C4-2B (cell line): ENCODE measurements around the gene FAM83G.

Source experiments
- H3K27ac ChIP-seq: fragments of 450-650 bp; 2 replicates; pipeline ENCODE4 v1.5.1; 2017
- CTCF ChIP-seq: fragments of 450-650 bp; conservative IDR thresholded peaks from 2 replicates; pipeline ENCODE4 v1.5.1; 2017; ENCODE audit warnings: mild to moderate bottlenecking
- ZFX ChIP-seq: fragments of 450-650 bp; IDR thresholded peaks from 2 replicates; pipeline ENCODE4 v1.6.1; 2017

The FAM83G gene

GRCh38 chr17:19014628-19015215 lies 10.2 kb upstream of the FAM83G start:
- H3K27ac ChIP-seq = no peak overlapping the region
- TF ChIP-seq ZFX (no peak), CTCF (no peak)

DNA sequence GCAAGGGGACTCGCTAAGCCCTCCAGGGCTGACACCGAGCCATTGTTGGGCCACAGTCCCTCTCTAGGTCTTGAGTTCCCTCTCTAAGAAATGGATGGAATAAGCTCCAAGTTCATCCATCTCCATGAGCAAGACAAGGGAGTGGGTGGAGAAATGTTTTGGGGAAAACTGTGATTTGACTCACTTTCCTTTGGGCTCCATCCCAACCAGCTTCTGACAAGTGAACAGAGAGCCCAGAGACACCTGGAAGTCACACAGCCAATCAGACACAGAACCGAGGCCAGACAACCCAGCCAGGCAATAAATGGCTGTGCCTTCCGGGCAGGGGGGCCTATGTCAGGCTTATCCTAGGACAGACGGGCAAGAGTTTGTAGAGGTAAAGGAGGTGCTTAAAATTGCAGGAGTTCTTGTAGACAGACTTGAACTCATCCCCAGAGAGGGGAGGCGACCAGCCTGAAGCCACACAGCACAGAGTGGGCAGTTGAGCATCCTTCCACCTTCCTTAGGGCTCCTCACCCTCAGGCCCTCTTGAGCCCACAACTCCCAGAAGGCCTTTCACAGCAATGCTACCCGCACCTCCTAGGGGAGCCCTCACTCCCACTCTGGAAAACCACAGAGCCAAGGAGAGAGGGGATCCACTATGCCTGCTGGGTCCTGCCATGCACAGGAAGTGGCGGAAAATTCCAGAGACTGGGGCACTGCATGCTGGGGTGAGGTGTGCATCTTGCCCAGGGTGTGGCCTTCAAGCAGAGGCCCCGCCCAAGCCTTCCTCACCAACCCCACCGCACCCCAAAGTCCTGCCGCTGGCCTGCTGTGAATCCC lies 9.5 kb upstream of the FAM83G start:
- TF ChIP-seq CTCF (no peak), ZFX (no peak)
- no peak overlapping the region for H3K27ac ChIP-seq

GRCh38 chr17:19013226-19013625 lies 8.7 kb upstream of the FAM83G start:
- H3K27ac ChIP-seq = no peak overlapping the region
- TF ChIP-seq CTCF (no peak), ZFX (no peak)

- no peak overlapping the region for H3K27ac ChIP-seq
- no peak for TF ChIP-seq CTCF
- no peak for TF ChIP-seq ZFX
Measured at GRCh38 chr17:19012171-19013080, 7.9 kb upstream of the FAM83G start.

DNA sequence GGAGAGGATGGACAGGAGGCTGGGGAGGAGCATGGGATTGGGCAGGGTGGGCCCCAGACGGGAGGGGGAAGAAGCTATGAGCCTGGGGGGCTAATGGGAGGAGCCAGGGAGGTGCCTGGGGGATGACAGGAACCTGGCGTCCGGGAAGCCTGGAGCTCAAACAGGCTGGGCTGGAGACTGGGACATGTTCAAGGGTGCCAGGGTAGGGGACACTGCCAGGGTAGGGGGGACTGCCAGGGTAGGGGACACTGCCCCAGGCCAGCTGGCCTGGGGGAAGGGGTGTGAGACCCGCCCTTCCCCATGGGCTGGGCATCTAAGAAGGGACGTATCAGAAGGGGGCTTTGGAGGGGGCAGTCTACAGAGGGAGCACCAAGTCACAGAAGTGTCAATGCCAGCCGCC lies 7.0 kb upstream of the FAM83G start:
- H3K27ac ChIP-seq = no peak overlapping the region
- TF ChIP-seq CTCF (no peak), ZFX (no peak)

DNA sequence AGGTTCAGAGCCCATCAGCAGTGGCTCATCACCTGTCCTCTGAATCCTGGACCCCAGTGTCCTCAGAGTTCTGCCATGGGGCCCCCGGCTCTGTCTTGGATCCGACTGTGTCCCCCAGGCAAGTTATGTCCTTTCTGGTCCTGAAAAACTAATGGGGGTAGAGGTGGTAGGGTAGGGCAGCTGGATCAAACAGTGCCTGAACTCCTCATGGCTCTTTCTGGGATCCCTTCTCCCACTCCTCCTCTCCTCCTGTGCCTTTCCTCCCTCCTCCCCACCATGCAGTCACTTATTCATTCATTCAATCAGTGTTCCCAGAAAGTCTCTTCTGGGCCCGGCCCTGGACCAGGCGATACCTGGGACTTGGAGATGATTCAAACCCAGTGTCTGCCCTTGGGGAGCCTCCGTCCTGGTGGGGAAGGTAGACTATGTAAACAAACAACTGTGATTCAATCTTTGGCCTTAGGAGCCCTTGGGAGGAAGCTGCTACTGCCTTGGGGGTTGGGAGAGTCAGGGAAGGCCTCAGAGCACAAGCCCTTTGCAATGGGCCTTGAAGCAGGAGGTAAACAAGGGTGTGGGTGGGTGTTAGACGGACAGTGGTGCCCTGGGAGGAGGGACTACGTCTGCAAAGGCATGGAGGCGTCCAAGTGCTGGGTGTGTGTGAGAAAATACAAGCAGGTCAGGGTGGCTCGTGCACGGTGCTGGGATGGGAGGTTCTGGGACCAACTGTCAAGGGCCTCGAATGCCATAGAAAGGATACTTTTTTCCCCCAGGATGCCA lies 6.4 kb upstream of the FAM83G start:
- no peak overlapping the region for H3K27ac ChIP-seq
- no peak for TF ChIP-seq ZFX
- no peak for TF ChIP-seq CTCF
